Heart right ventricle (tissue), 16 donors: ENCODE results near the gene IFT81. TPM values are rescaled to one million over a fixed set of nuclear protein-coding genes. Genes with fewer than 3 reads are reported as not detected.

ENCODE experiments used
- ATAC-seq, 8 donors: fragments of 200-7000 bp; cut with Tn5 transposase; one replicate each; pipeline ENCODE4 v1.9.1; 2020; ENCODE audit warnings: mild to moderate bottlenecking in 8 of 8, moderate library complexity in 8 of 8, moderate number of reproducible peaks in 1 of 8
- DNase-seq, 2 donors: peaks; one replicate each; pipeline ENCODE4 v3.0.0-alpha.2; 2020
- H3K27ac ChIP-seq, 10 donors: fragments of 200-600 bp; sonication (generic) in 2 of 10; one replicate each; pipeline versions ENCODE4 v1.5.0 to v1.8.0; 2020 to 2022; ENCODE audit warnings: mild to moderate bottlenecking in 3 of 10
- H3K27me3 ChIP-seq, 7 donors: fragments of 200-600 bp; one replicate each; pipeline ENCODE4 v1.8.0; 2021 to 2022; ENCODE audit warnings: mild to moderate bottlenecking in 2 of 7
- H3K36me3 ChIP-seq, 9 donors: fragments of 200-600 bp; sonication (generic) in 1 of 9; one replicate each; pipeline versions ENCODE4 v1.5.0 to v1.8.0; 2020 to 2022; ENCODE audit warnings: mild to moderate bottlenecking in 2 of 9
- H3K4me1 ChIP-seq, 9 donors: fragments of 200-600 bp; sonication (generic) in 1 of 9; one replicate each; pipeline versions ENCODE4 v1.5.0 to v1.8.0; 2020 to 2022; ENCODE audit warnings: mild to moderate bottlenecking in 4 of 9
- H3K4me3 ChIP-seq, 10 donors: fragments of 200-600 bp; sonication (generic) in 2 of 10; one replicate each; pipeline versions ENCODE4 v1.5.0 to v1.8.0; 2020 to 2022; ENCODE audit warnings: mild to moderate bottlenecking in 7 of 10, moderate library complexity in 2 of 10
- H3K9me3 ChIP-seq, 11 donors: fragments of 200-600 bp in 10 of 11; sonication (generic) in 2 of 11; one replicate each; pipeline versions ENCODE4 v1.5.0 to v1.8.0; 2013 to 2022; ENCODE audit warnings: mild to moderate bottlenecking in 2 of 11, control low read depth in 1 of 11, moderate library complexity in 1 of 11
- CTCF ChIP-seq, 9 donors: fragments of 200-600 bp; sonication (generic) in 2 of 9; IDR thresholded peaks; one replicate each; pipeline versions ENCODE4 v1.5.0 to v1.8.0; 2021 to 2022; ENCODE audit warnings: antibody characterized with exemption in 9 of 9, mild to moderate bottlenecking in 5 of 9, moderate library complexity in 1 of 9
- WGBS, 2 donors: extraction: QIAGEN DNeasy Blood & Tissue Kit; methylation state at CpG; one replicate each; pipeline ENCODE4 v1.1.7; 2013; ENCODE audit warnings: inconsistent platforms in 1 of 2; 5-methylcytosine and 5-hydroxymethylcytosine counted together
- intact Hi-C, 10 donors: fragments of 100-400 bp; cut with DNase I; formaldehyde crosslinking; loops; one replicate each; pipeline versions ENCODE4 v1.11.1 to v1.14.2; 2022
- polyA plus RNA-seq, 2 donors: library from polyadenylated mRNA; stranded (reverse); fragments of 200-250 nt; gene quantifications; one replicate each; pipeline ENCODE4 v1.2.3, GENCODE V29; 2013
- total RNA-seq, 10 donors: library from RNA; stranded (reverse); fragmentation: NEBNext Ultra II Directional in 3 of 10; extraction: Animal tissue kit (Norgen Biotek cat#: 25700) in 3 of 10; gene quantifications; one replicate each; pipeline versions ENCODE4 v1.2.1 to v1.2.4, GENCODE V29; 2021 to 2023
- donor health status: Arrhythmogenic right ventricular cardiomyopathy.
- donor health status: ischemic (EF 13 %, LVEDD 7.1; RV severe dilation, severe dysfunction).
- donor health status: healthy with polysubstance abuse.
- donor health status: DM: no; HTN: yes; CAD: no.
- donor health status: DM: no; HTN: no; CAD: no.
- donor health status: ischemic (EF 25% LVEDD 6.9; RV normal size, moderate dysfunction).
- donor health status: ischemic (EF 25% LVEDD 5.7; RV mildly dilated, moderate dysfunction).
- donor health status: healthy.
- donor health status: DM: yes; HTN: yes; CAD: no.
- donor health status: Ischemic cardiomyopathy.
- donor health status: ischemic (EF 35%, LVEDD 5.7; RV mildly dilated, moderate dysfunction).
- donor health status: nonischemic (EF 11% LVEDD 7.7; RV severe dilation, severe dysfunction).
- donor health status: DM: yes; HTN: yes; CAD: no.
- donor health status: PGD.
- donor health status: ischemic (EF 29% LVEDD 5.4; RV normal size, mild dysfunction).
- donor health status: nonischemic (EF 23%, LVEDD 6.1; RV moderate dilation, normal function).

IFT81 gene
- total and polyA plus RNA-seq, 12 donors, result 5.1 to 11.7 (median 8.3) TPM

DNA sequence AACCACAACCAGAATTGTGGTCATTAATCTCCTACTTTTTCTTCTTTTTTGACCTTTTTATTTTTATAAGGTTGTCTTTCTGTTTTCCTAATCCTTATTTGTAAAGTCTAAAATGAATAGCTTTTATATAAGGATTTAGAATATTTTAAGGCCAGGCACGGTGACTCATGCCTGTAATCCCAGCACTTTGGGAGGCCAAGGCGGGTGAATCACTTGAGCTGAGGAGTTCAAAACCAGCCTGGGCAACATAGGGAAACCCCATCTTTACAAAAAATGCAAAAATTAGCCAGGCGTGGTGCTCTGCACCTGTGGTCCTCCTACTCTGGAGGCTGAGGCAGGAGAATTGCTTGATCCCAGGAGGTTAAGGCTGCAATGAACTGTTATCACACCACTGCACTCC is 55.1 kb downstream of the IFT81 start:
- no peak for TF ChIP-seq CTCF (IDR thresholded peaks at IDR 0.05)
- no peaks in the 10 kb centered on the region for H3K27me3 ChIP-seq
- ATAC-seq, result no peak
- peaks cover 0 to 25% (median 0%) of the 10 kb centered on the region in 9 donors for H3K36me3 ChIP-seq
- peak overlapping the region in 1 of 10 donors; percentile 16 for H3K27ac ChIP-seq
- intact Hi-C loops, result loop anchor here in 1 of 10 donors (5.0 kb wide), 1 partner anchor 43 kb away; no protein-coding TSS in a partner anchor
- no peak for DNase-seq
- 87 to 89% methylated on average over 3 of the region's 3 CpGs for WGBS, 2 donors
- no peak overlapping the region for H3K4me3 ChIP-seq
- peaks cover 0 to under 1% (median 0%) of the 10 kb centered on the region in 11 donors for H3K9me3 ChIP-seq
- peaks cover 0 to 30% (median 19%) of the 10 kb centered on the region in 9 donors for H3K4me1 ChIP-seq

DNA sequence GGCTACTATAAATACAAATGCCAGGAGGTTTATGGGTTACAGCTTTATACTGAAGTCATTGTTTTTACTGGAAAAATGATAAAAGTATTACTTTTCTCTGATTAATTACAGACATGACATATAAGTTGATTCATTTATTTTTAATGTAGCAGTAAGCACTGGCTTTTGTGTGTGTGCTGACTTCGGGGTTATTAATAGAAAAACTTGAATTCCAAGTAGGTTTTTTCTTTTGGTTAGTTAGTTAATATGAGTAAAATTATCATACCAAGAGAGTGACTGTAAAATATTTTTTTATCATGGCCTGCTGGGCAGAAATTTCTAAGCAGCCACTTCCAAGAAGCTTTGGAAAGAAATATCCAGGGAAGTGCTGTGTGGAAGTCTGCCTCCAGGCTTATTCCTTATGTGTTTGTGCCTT is 56.4 kb downstream of the IFT81 start:
- WGBS, 2 donors, result 33 to 50% methylated on average over 1 of the region's 1 CpG
- peaks cover 0 to 35% (median 2%) of the 10 kb centered on the region in 9 donors for H3K36me3 ChIP-seq
- H3K4me1 ChIP-seq, result peaks cover 0 to 30% (median 10%) of the 10 kb centered on the region in 9 donors
- H3K27ac ChIP-seq, result peak overlapping the region in 4 of 10 donors; percentile 6 to 54 (median 30)
- TF ChIP-seq CTCF (IDR thresholded peaks at IDR 0.05), result no peak
- H3K27me3 ChIP-seq, result no peaks in the 10 kb centered on the region
- ATAC-seq, result no peak
- intact Hi-C loops, result loop anchor here in 3 of 10 donors (5.0 kb wide), 1 partner anchor 78 kb away; no protein-coding TSS in a partner anchor
- H3K4me3 ChIP-seq, result no peak overlapping the region
- H3K9me3 ChIP-seq, result peaks cover 0 to 6% (median 3%) of the 10 kb centered on the region in 11 donors
- no peak for DNase-seq

DNA sequence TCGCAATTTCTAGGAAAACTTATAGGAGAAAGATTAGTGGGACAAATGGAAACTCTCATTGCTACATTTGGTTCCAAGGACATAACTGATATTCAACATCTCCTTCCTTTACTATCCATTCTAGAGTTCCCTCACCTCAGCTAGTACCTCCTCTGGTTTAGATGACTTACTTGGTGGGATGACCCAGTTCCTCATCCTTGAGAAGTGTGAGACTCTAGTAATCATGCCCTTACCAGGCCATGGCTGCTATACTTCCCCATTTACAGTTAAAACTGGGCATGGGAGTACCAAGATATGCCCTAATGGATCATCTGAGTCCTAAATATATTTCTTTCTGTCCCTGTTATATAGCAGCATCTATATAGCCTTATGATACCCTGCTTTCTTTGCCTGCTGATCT is 58.1 kb downstream of the IFT81 start:
- no peak for TF ChIP-seq CTCF (IDR thresholded peaks at IDR 0.05)
- no peaks in the 10 kb centered on the region for H3K27me3 ChIP-seq
- peaks cover 0 to 22% (median 14%) of the 10 kb centered on the region in 11 donors for H3K9me3 ChIP-seq
- no peak for DNase-seq
- H3K36me3 ChIP-seq, result peaks cover 0 to 52% (median 9%) of the 10 kb centered on the region in 9 donors
- peaks cover 0 to 20% (median 10%) of the 10 kb centered on the region in 9 donors for H3K4me1 ChIP-seq
- H3K4me3 ChIP-seq, result no peak overlapping the region
- ATAC-seq, result no peak
- intact Hi-C loops, result loop anchor here in 3 of 10 donors (5.0 kb wide), 1 partner anchor 80 kb away; no protein-coding TSS in a partner anchor
- WGBS, 2 donors, result 96 to 97% methylated on average over 1 of the region's 1 CpG
- H3K27ac ChIP-seq, result no peak overlapping the region

DNA sequence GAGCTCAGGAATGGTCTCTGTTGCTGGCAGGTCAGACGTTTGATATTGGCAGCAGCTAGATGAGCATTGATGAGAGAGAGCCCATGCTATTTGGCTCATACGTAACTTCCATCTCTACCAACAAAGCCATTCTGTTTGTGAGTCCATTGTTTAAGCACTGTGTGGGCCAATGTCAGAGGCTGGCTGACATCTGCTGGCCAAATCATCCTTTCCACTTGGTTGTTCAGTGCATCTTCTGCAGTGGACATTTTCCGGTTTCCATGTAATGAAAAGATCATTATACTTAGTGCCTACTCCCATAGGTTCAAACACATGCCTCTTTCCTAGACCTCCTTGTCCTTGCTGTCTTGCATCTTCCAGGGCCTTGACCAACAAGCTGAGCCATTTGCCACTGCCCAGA is 59.2 kb downstream of the IFT81 start:
- Histone ChIP-seq H3K27me3 (no peaks in the 10 kb centered on the region), H3K27ac (no peak overlapping the region), H3K4me1 (peaks cover 0 to 20% (median 10%) of the 10 kb centered on the region in 9 donors), H3K36me3 (peaks cover 0 to 52% (median 9%) of the 10 kb centered on the region in 9 donors), H3K9me3 (peaks cover 0 to 25% (median 14%) of the 10 kb centered on the region in 11 donors), H3K4me3 (no peak overlapping the region)
- intact Hi-C loops, result loop anchor here in 3 of 10 donors (5.0 kb wide), 1 partner anchor 81 kb away; no protein-coding TSS in a partner anchor
- DNase-seq, result no peak
- peak in 4 of 8 donors; percentile 31 to 50 (median 40) for ATAC-seq
- TF ChIP-seq CTCF (IDR thresholded peaks at IDR 0.05), result peak in 4 of 9 donors; percentile 9 to 37 (median 23)
- 89 to 94% methylated on average over 3 of the region's 3 CpGs for WGBS, 2 donors
